ENCODE data around the gene ZSWIM1. TPM values are rescaled to one million over a fixed set of nuclear protein-coding genes. Genes with fewer than 3 reads are reported as not detected.

Gene ZSWIM1
- 4.8 to 5.9 TPM (median 5.8 TPM) in 5 replicates for total RNA-seq (2022; extraction: Qiagen RNA extraction)

DNA sequence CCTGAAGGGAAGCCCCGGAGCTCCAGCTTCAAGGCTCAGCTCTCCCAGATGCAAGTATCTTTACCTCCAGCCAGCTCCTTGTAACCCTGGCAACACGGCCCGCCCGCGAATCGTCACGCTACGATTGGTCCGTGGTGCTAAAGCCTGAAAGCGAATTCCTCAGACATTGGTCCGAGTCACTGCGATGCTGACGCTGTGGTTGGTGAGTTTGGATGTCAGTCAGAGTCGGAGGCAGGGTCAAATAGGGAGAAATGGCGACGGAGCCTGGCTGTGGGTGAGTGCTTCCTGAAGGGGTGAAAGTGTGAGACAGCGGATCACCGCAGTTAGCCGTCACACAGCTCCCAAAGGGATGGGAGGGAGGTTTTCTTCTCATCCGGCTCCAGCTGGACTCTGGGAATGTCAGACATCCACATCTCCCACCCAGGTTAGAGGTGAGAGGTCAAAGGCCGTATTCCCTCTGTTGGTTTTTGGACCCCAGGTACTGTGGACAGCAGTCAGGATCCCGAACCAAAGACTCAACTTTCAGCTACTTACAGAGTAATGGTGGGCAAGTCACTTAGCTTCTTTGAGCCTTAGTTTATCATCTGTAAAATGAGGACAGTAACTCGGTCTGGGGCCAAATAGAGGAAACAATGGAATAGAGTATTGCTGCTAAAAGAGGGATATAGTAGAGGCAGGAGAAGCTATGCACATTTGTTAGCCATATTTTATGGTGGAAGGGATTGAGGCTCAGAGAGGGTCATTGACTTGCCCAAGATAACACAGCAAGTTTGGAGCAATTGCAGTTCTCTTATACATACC, at the start of gene ZSWIM1:
TSS of gene ZSWIM1 (plus strand) at position 240 of the 801 bp plus-strand sequence. CDS start 1,366 bp downstream, outside the sequence.

DNA sequence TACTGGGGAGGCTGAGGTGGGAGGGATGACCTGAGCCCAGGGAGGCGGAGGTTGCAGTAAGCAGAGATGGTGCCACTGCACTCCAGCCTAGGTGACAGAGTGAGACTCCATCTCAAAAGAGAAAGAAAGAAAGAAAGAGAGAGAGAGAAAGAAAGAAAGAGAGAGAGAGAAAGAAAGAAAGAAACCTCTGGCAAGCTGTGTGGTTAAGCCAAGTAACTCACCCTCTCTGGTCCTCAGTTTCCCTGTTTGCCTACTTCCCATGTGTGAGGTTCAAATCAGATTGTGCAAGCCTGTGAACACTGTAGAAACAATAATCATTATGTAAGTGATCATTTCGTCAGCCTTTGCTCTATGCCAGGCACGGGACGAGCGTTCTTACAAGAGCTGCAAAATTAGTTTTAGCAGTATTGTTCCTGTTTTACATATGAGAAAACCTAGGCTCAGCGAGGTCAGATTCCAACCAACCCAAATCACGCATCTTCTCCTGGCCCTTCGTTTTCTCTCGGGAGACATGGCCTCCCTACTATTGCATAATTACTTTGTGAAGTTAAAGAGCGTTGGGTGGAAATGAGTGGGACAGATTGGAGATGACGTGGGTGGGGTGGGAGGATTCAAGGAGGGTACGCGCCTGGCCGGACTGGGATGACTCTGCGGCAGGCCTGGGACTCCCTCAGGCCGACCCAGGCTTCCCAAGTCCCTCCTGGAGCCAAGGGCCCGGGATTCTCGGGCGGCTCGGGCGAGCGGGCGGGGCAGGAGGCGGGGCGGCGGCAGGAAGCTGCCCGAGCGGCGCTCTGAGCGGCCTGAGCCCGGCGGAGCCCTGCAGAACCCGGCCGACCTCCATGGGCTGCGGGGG, 47.8 kb upstream of the ZSWIM1 start, which contains the start of gene SNX21:
TSS of gene SNX21 (plus strand) at position 770 of the 853 bp plus-strand sequence. CDS start 121 bp downstream, outside the sequence.

DNA sequence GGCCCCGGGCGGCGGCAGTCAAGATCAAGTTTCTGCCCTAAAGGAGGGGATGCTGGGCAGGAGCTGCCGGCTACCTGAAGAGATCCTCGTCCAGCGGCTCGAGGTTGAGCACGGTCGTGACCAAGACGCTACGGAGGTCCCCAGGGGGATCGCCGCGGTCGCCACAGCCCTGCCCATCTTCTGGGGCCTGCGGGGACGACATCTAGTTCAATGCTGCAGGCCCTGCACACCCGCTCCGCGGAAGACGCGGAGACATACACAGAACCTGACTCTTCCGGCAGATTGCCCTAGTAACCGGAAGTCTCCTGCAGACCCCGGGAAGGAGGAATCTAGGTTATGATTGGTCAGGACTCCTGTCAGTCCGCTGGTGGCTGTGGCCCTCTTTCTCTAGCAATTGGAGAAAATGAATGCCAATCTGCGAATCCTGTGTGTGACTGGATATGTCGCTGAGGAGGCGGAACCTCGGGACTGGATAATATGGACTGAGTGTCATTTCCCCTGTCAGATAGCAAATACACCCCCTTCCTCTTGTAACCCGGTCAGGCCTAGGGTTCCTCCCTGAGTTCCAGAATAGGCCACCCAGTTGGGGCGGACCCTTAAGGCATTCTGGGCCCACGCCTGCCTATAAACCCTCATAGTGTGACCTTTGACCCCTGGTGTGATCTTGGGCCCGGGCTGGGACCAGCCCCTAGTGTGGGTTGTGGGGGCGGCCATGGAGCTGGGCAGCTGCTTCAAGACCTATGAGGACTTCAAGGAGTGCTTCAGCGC, 23.7 kb upstream of the ZSWIM1 start, which contains the start of the genes ACOT8 and ZSWIM3:
TSS of gene ACOT8 (minus strand) at position 279 of the 768 bp plus-strand sequence. CDS start at position 202, 77 bp downstream.
TSS of gene ZSWIM3 (plus strand) at position 501 of the 768 bp plus-strand sequence. CDS start at position 713, 212 bp downstream.

GRCh38 chr20:45887346-45887715, 6.3 kb downstream of the ZSWIM1 start, which contains the start of gene SPATA25:
Gene SPATA25, minus strand, starts transcription at chr20:45887622. Its CDS starts 32 bp downstream, at chr20:45887590.

GRCh38 chr20:45890985-45891983, 10.3 kb downstream of the ZSWIM1 start, which contains the start of the genes CTSA and NEURL2:
Gene CTSA, plus strand, starts transcription at chr20:45891335. Its CDS starts 234 bp downstream, at chr20:45891569.
Gene NEURL2, minus strand, starts transcription at chr20:45891208. Its CDS starts 217 bp downstream, at chr20:45890991.

GRCh38 chr20:45911486-45912343, 30.7 kb downstream of the ZSWIM1 start, which contains the start of gene PLTP:
Gene PLTP, minus strand, starts transcription at chr20:45912155. Its CDS starts 703 bp downstream, at chr20:45911452.

Other genes starting within 250 kb of the ZSWIM1 start
- not detected in 5 replicates for gene WFDC9, start 249.9 kb upstream of the ZSWIM1 start, total RNA-seq (2022; extraction: Qiagen RNA extraction)
- not detected in 5 replicates for gene WFDC11, start 211.0 kb upstream of the ZSWIM1 start, total RNA-seq (2022; extraction: Qiagen RNA extraction)
- gene WFDC13, start 179.2 kb upstream of the ZSWIM1 start, total RNA-seq (2022; extraction: Qiagen RNA extraction), result not detected in 5 replicates
- not detected in 5 replicates for gene WFDC10B, start 176.2 kb upstream of the ZSWIM1 start, total RNA-seq (2022; extraction: Qiagen RNA extraction)
- gene SPINT4, start 158.9 kb upstream of the ZSWIM1 start, total RNA-seq (2022; extraction: Qiagen RNA extraction), result not detected in 5 replicates
- 0.44 TPM in 1 of 5 replicates, not detected in the others for gene WFDC3, start 89.3 kb upstream of the ZSWIM1 start, total RNA-seq (2022; extraction: Qiagen RNA extraction)
- gene DNTTIP1, start 89.3 kb upstream of the ZSWIM1 start, total RNA-seq (2022; extraction: Qiagen RNA extraction), result 32.1 to 37.5 TPM (median 35.7 TPM) in 5 replicates
- gene UBE2C, start 68.6 kb upstream of the ZSWIM1 start, total RNA-seq (2022; extraction: Qiagen RNA extraction), result 215 to 248 TPM (median 240 TPM) in 5 replicates
- gene TNNC2, start 53.9 kb upstream of the ZSWIM1 start, total RNA-seq (2022; extraction: Qiagen RNA extraction), result 0.28 TPM in 1 of 5 replicates, not detected in the others
- 7.8 to 11.6 TPM (median 10.7 TPM) in 5 replicates for gene SNX21, start 47.4 kb upstream of the ZSWIM1 start, total RNA-seq (2022; extraction: Qiagen RNA extraction)
- gene ACOT8, start 23.8 kb upstream of the ZSWIM1 start, total RNA-seq (2022; extraction: Qiagen RNA extraction), result 14.5 to 20.5 TPM (median 19.7 TPM) in 5 replicates
- 1.3 to 1.9 TPM (median 1.7 TPM) in 5 replicates for gene ZSWIM3, start 23.6 kb upstream of the ZSWIM1 start, total RNA-seq (2022; extraction: Qiagen RNA extraction)
- gene SPATA25, start 6.4 kb downstream of the ZSWIM1 start, total RNA-seq (2022; extraction: Qiagen RNA extraction), result 0.19 to 0.53 TPM (median 0.40 TPM) in 3 of 5 replicates, not detected in the others
- 0.61 to 1.7 TPM (median 0.94 TPM) in 5 replicates for gene NEURL2, start 10.0 kb downstream of the ZSWIM1 start, total RNA-seq (2022; extraction: Qiagen RNA extraction)
- gene CTSA, start 10.1 kb downstream of the ZSWIM1 start, total RNA-seq (2022; extraction: Qiagen RNA extraction), result 94.8 to 123 TPM (median 110 TPM) in 5 replicates
- gene PLTP, start 30.9 kb downstream of the ZSWIM1 start, total RNA-seq (2022; extraction: Qiagen RNA extraction), result 1.6 to 2.0 TPM (median 1.8 TPM) in 5 replicates
- gene PCIF1, start 53.5 kb downstream of the ZSWIM1 start, total RNA-seq (2022; extraction: Qiagen RNA extraction), result 27.8 to 35.7 TPM (median 33.3 TPM) in 5 replicates
- gene ZNF335, start 91.0 kb downstream of the ZSWIM1 start, total RNA-seq (2022; extraction: Qiagen RNA extraction), result 6.8 to 10.2 TPM (median 9.2 TPM) in 5 replicates
- 0.19 to 0.48 TPM (median 0.40 TPM) in 5 replicates for gene MMP9, start 127.7 kb downstream of the ZSWIM1 start, total RNA-seq (2022; extraction: Qiagen RNA extraction)
- gene SLC12A5, start 148.0 kb downstream of the ZSWIM1 start, total RNA-seq (2022; extraction: Qiagen RNA extraction), result 13.5 to 17.2 TPM (median 14.0 TPM) in 5 replicates
- gene NCOA5, start 208.7 kb downstream of the ZSWIM1 start, total RNA-seq (2022; extraction: Qiagen RNA extraction), result 17.7 to 23.9 TPM (median 20.3 TPM) in 5 replicates
- 4.2 to 4.9 TPM (median 4.5 TPM) in 5 replicates for gene CD40, start 237.1 kb downstream of the ZSWIM1 start, total RNA-seq (2022; extraction: Qiagen RNA extraction)

Measured in A549 treated with Mapracorat at 1 μM for 4 hours (cell line).